Stimulated activated CD8-positive, alpha-beta memory T cell treated with anti-CD3 and anti-CD28 coated beads, Interleukin-4, amount 100 ng/mL, for 1 hour (primary cell): Measurements from ENCODE around the gene CES5A.
"Not testable (repeated sequence)": the region's sequence is repeated elsewhere in the genome, so short reads cannot be mapped to it uniquely, and the experiment has no call there.

ENCODE experiments used
- DNase-seq, 2 donors: peaks; one replicate each; pipeline ENCODE4 v3.0.0-alpha.2; 2020; ENCODE audit warnings: low read depth in 2 of 2, low spot score in 1 of 2

The CES5A gene

GRCh38 chr16:55888546-55888945 is 13.4 kb upstream of the CES5A start:
- no peak for DNase-seq

- no peak for DNase-seq
Measured at GRCh38 chr16:55876854-55877253, 1.7 kb upstream of the CES5A start.

GRCh38 chr16:55873122-55873521 is 2.1 kb downstream of the CES5A start:
- no peak for DNase-seq

- no peak for DNase-seq
Measured at GRCh38 chr16:55872130-55872529, 3.0 kb downstream of the CES5A start.

GRCh38 chr16:55871411-55872038 is 3.6 kb downstream of the CES5A start:
- DNase-seq: no peak

- DNase-seq: no peak
Measured at GRCh38 chr16:55868980-55869379, 6.2 kb downstream of the CES5A start.

GRCh38 chr16:55868137-55868536 is 7.0 kb downstream of the CES5A start:
- DNase-seq: no peak

GRCh38 chr16:55861288-55861687 is 13.9 kb downstream of the CES5A start:
- DNase-seq: no peak

- DNase-seq: not testable (repeated sequence)
Measured at GRCh38 chr16:55857650-55858049, 17.5 kb downstream of the CES5A start.

- DNase-seq: no peak
Measured at GRCh38 chr16:55856950-55857349, 18.2 kb downstream of the CES5A start.

GRCh38 chr16:55853114-55853513 is 22.1 kb downstream of the CES5A start:
- DNase-seq: no peak

- no peak for DNase-seq
Measured at GRCh38 chr16:55849536-55849935, 25.6 kb downstream of the CES5A start.

GRCh38 chr16:55846598-55847346 is 28.4 kb downstream of the CES5A start:
- DNase-seq: no peak

- no peak for DNase-seq
Measured at GRCh38 chr16:55843105-55843395, 32.1 kb downstream of the CES5A start.

GRCh38 chr16:55842369-55843104 is 32.6 kb downstream of the CES5A start:
- no peak for DNase-seq

- DNase-seq: no peak
Measured at GRCh38 chr16:55839115-55839514, 36.1 kb downstream of the CES5A start.

GRCh38 chr16:55836158-55836611 is 39.0 kb downstream of the CES5A start:
- no peak for DNase-seq

GRCh38 chr16:55835581-55835980 is 39.6 kb downstream of the CES5A start:
- no peak for DNase-seq

- not testable (repeated sequence) for DNase-seq
Measured at GRCh38 chr16:55835173-55835572, 40.0 kb downstream of the CES5A start.

GRCh38 chr16:55834049-55834448 is 41.1 kb downstream of the CES5A start:
- DNase-seq: no peak

GRCh38 chr16:55832773-55833691 is 42.1 kb downstream of the CES5A start, which contains the start of gene CES1:
Gene CES1, minus strand, starts transcription at chr16:55833096. Its CDS starts 41 bp downstream, at chr16:55833055.
- DNase-seq: no peak
